Endodermal cell (in vitro differentiated cells): ENCODE results near the gene REEP1. TPM values are rescaled to one million over a fixed set of nuclear protein-coding genes. Genes with fewer than 3 reads are reported as not detected.
A peak's percentile ranks its signal among the peaks of the same experiment; 100 is the strongest.

Source experiments
- DNase-seq: peaks from one replicate; pipeline ENCODE4 v3.0.0-alpha.2; 2017
- H3K27ac ChIP-seq: 2 replicates; pipeline ENCODE4 v1.5.1; 2013; ENCODE audit warnings: mild to moderate bottlenecking, low read depth, low read length, moderate library complexity
- H3K27me3 ChIP-seq: 2 replicates; pipeline ENCODE4 v1.6.1; 2013; ENCODE audit warnings: mild to moderate bottlenecking, low read length, moderate library complexity; ENCODE audit not compliant: insufficient read depth, control insufficient read depth, poor library complexity, severe bottlenecking
- H3K36me3 ChIP-seq: 2 replicates; pipeline ENCODE4 v1.7.0; 2013; ENCODE audit warnings: mild to moderate bottlenecking, low read length, moderate library complexity; ENCODE audit not compliant: control insufficient read depth, insufficient read depth
- H3K4me1 ChIP-seq: one replicate; pipeline ENCODE4 v1.7.0; 2013; ENCODE audit warnings: low read length; ENCODE audit not compliant: control insufficient read depth, insufficient read depth
- H3K4me3 ChIP-seq: 2 replicates; pipeline ENCODE4 v1.5.1; 2013; ENCODE audit warnings: mild to moderate bottlenecking, low read length, moderate library complexity
- H3K9ac ChIP-seq: 2 replicates; pipeline ENCODE4 v1.6.1; 2013; ENCODE audit warnings: mild to moderate bottlenecking, low read length, moderate library complexity; ENCODE audit not compliant: poor library complexity, severe bottlenecking; ENCODE audit errors: extremely low read depth
- H3K9me3 ChIP-seq: 2 replicates; pipeline ENCODE4 v1.6.1; 2013; ENCODE audit warnings: mild to moderate bottlenecking, low read length, moderate library complexity; ENCODE audit not compliant: control insufficient read depth
- H3K27ac Mint-ChIP-seq: 2 replicates; pipeline ENCODE4 v1.8.0; 2020; ENCODE audit warnings: mixed read lengths
- H3K27me3 Mint-ChIP-seq: 2 replicates; pipeline ENCODE4 v1.8.0; 2021; ENCODE audit warnings: mild to moderate bottlenecking, mixed read lengths; ENCODE audit not compliant: insufficient read depth
- H3K36me3 Mint-ChIP-seq: 2 replicates; pipeline ENCODE4 v1.8.0; 2020; ENCODE audit warnings: low read depth, mixed read lengths
- H3K4me1 Mint-ChIP-seq: 2 replicates; pipeline ENCODE4 v1.8.0; 2020; ENCODE audit warnings: mixed read lengths
- H3K4me3 Mint-ChIP-seq: 2 replicates; pipeline ENCODE4 v1.8.0; 2020; ENCODE audit warnings: mild to moderate bottlenecking, moderate library complexity, mixed read lengths
- H3K9me3 Mint-ChIP-seq: 2 replicates; pipeline ENCODE4 v1.8.0; 2020; ENCODE audit warnings: mild to moderate bottlenecking, mixed read lengths
- CTCF ChIP-seq: fragments of 200-600 bp; sonication (generic); conservative IDR thresholded peaks from 2 replicates; pipeline ENCODE4 v1.5.0; 2021; ENCODE audit warnings: antibody characterized with exemption, mild to moderate bottlenecking
- WGBS, 2 experiments: methylation state at CpG; one replicate each; pipeline versions ENCODE4 v1.1.5 to v1.1.7; 2013; ENCODE audit warnings: missing lambda C conversion rate in 2 of 2, mixed read lengths in 1 of 2; ENCODE audit not compliant: insufficient coverage in 1 of 2, insufficient read length in 1 of 2; 5-methylcytosine and 5-hydroxymethylcytosine counted together
- total RNA-seq, 2 donors: library from RNA; stranded (reverse); fragmentation: NEBNext Ultra II Directional in 1 of 2; extraction: Animal tissue kit (Norgen Biotek cat#: 25700) in 1 of 2; gene quantifications; 2 replicates in 1 of 2; 3 replicates in 1 of 2; pipeline ENCODE4 v1.2.1, GENCODE V29; 2021

Gene REEP1
- total RNA-seq, 2 donors from 2014 or later = 2.9 to 3.8 TPM

GRCh38 chr2:86174445-86174844 lies 163.0 kb downstream of the REEP1 start:
- H3K9me3 ChIP-seq = no peaks in the 10 kb centered on the region
- 95 to 100% methylated on average over 1 to 2 of the region's 2 CpGs for WGBS, 2 experiments
- peaks cover 81% of the 10 kb centered on the region for H3K36me3 ChIP-seq
- Mint-ChIP-seq H3K4me3 (no peak overlapping the region), H3K27me3 (no peaks in the 10 kb centered on the region), H3K9me3 (no peaks in the 10 kb centered on the region), H3K36me3 (peaks cover 54% of the 10 kb centered on the region), H3K27ac (no peak overlapping the region), H3K4me1 (peaks cover 9% of the 10 kb centered on the region)
- H3K27ac ChIP-seq = no peak overlapping the region
- TF ChIP-seq CTCF = no peak
- no peak overlapping the region for H3K9ac ChIP-seq
- H3K27me3 ChIP-seq = no peaks in the 10 kb centered on the region
- no peak for DNase-seq
- peaks cover 4% of the 10 kb centered on the region for H3K4me1 ChIP-seq
- H3K4me3 ChIP-seq = no peak overlapping the region

DNA sequence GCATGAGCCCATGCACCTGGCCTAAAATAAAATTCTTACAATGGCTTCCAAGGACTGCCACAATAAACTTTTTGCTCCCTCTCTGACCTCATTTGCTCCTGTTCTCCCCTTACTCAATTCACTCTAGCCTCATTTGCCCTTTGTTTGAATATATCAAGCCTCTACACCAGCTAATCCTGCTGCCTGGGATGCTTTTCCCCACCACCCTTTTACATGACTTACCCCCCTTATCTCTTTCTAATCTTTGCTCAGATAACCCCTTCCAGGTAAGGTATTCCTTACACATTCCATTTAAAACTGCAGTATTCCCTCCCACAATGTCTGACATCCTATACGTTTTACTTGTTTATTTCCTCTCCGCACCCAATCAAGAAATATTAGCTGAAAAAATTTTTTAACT lies 164.8 kb downstream of the REEP1 start:
- Histone ChIP-seq H3K27ac (no peak overlapping the region), H3K4me3 (no peak overlapping the region), H3K9ac (peak overlapping the region; percentile 51), H3K4me1 (peaks cover 4% of the 10 kb centered on the region), H3K36me3 (peaks cover 75% of the 10 kb centered on the region), H3K27me3 (no peaks in the 10 kb centered on the region), H3K9me3 (no peaks in the 10 kb centered on the region)
- no peaks in the 10 kb centered on the region for H3K9me3 Mint-ChIP-seq
- H3K4me3 Mint-ChIP-seq = no peak overlapping the region
- no peak for TF ChIP-seq CTCF
- H3K27me3 Mint-ChIP-seq = no peaks in the 10 kb centered on the region
- 69 to 86% methylated on average over 2 of the region's 2 CpGs for WGBS, 2 experiments
- peaks cover 9% of the 10 kb centered on the region for H3K4me1 Mint-ChIP-seq
- H3K36me3 Mint-ChIP-seq = peaks cover 56% of the 10 kb centered on the region
- H3K27ac Mint-ChIP-seq = peak overlapping the region; percentile 92
- peak; percentile 56 for DNase-seq

DNA sequence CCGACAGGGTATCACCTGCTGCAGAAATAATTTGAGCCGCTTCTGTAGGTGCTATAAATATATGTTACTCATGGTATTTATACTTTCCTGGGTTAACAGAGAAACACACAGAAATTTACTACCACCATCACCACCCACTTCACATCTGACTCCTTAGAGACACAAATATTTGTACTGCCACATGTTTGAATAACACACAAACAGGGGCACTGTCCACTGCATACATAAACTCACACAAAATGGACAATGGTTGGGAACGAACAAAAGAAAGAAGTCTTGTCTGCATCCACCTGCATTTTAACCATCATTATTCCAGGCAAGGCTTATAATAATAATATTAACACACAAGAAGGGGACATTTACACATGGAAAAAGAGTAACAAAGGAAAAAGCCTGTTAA lies 166.1 kb downstream of the REEP1 start:
- no peak for DNase-seq
- Histone ChIP-seq H3K27me3 (no peaks in the 10 kb centered on the region), H3K9me3 (no peaks in the 10 kb centered on the region), H3K27ac (no peak overlapping the region), H3K4me1 (peaks cover 4% of the 10 kb centered on the region), H3K4me3 (no peak overlapping the region), H3K36me3 (peaks cover 71% of the 10 kb centered on the region), H3K9ac (no peak overlapping the region)
- no peak overlapping the region for H3K27ac Mint-ChIP-seq
- no peaks in the 10 kb centered on the region for H3K27me3 Mint-ChIP-seq
- no peak for TF ChIP-seq CTCF
- 80 to 94% methylated on average over 1 to 3 of the region's 3 CpGs for WGBS, 2 experiments
- peaks cover 8% of the 10 kb centered on the region for H3K4me1 Mint-ChIP-seq
- no peak overlapping the region for H3K4me3 Mint-ChIP-seq
- H3K36me3 Mint-ChIP-seq = peaks cover 55% of the 10 kb centered on the region
- no peaks in the 10 kb centered on the region for H3K9me3 Mint-ChIP-seq
